GM21619 (cell line): ENCODE results near the gene ADARB2.
A peak's percentile ranks its signal among the peaks of the same experiment; 100 is the strongest.
"Not testable (repeated sequence)": the region's sequence is repeated elsewhere in the genome, so short reads cannot be mapped to it uniquely, and the experiment has no call there.

Experiments used
- ATAC-seq: cut with Tn5 transposase; IDR thresholded peaks from one replicate; pipeline ENCODE4 v1.9.1; 2021; ENCODE audit not compliant: unreplicated experiment

The ADARB2 gene

GRCh38 chr10:1474376-1475097 lies 262.8 kb downstream of the ADARB2 start:
- no peak for ATAC-seq

GRCh38 chr10:1473874-1474273 lies 263.5 kb downstream of the ADARB2 start:
- no peak for ATAC-seq

- no peak for ATAC-seq
Observed at GRCh38 chr10:1472178-1472958, 265.0 kb downstream of the ADARB2 start.

GRCh38 chr10:1468811-1469210 lies 268.5 kb downstream of the ADARB2 start:
- ATAC-seq: no peak

- no peak for ATAC-seq
Observed at GRCh38 chr10:1467334-1468076, 269.8 kb downstream of the ADARB2 start.

- no peak for ATAC-seq
Observed at GRCh38 chr10:1465993-1466764, 271.1 kb downstream of the ADARB2 start.

- ATAC-seq: peak; percentile 73
Observed at GRCh38 chr10:1465418-1465911, 271.9 kb downstream of the ADARB2 start.

- peak; percentile 2 for ATAC-seq
Observed at GRCh38 chr10:1464881-1465417, 272.4 kb downstream of the ADARB2 start.

- ATAC-seq: not testable (repeated sequence)
Observed at GRCh38 chr10:1463971-1464370, 273.4 kb downstream of the ADARB2 start.

GRCh38 chr10:1462994-1463633 lies 274.2 kb downstream of the ADARB2 start:
- ATAC-seq: no peak

- no peak for ATAC-seq
Observed at GRCh38 chr10:1462521-1462920, 274.8 kb downstream of the ADARB2 start.

GRCh38 chr10:1462032-1462431 lies 275.3 kb downstream of the ADARB2 start:
- no peak for ATAC-seq

GRCh38 chr10:1461016-1461415 lies 276.3 kb downstream of the ADARB2 start:
- ATAC-seq: no peak

- ATAC-seq: not testable (repeated sequence)
Observed at GRCh38 chr10:1459664-1460063, 277.7 kb downstream of the ADARB2 start.

GRCh38 chr10:1454951-1455350 lies 282.4 kb downstream of the ADARB2 start:
- no peak for ATAC-seq

- peak; percentile 98 for ATAC-seq
Observed at GRCh38 chr10:1454428-1454827, 282.9 kb downstream of the ADARB2 start.

GRCh38 chr10:1452777-1453176 lies 284.5 kb downstream of the ADARB2 start:
- no peak for ATAC-seq

GRCh38 chr10:1451941-1452340 lies 285.4 kb downstream of the ADARB2 start:
- no peak for ATAC-seq

GRCh38 chr10:1451362-1451888 lies 285.9 kb downstream of the ADARB2 start:
- ATAC-seq: no peak
